Vagina (tissue), 2 donors: Measurements from ENCODE around the gene TMEM140.

Experiments
- CTCF ChIP-seq, 3 experiments: fragments of 450-650 bp in 2 of 3; fragments of 200-600 bp in 1 of 3; sonication (generic) in 1 of 3; IDR thresholded peaks; one replicate each; pipeline ENCODE4 v1.5.1; 2017 to 2019; ENCODE audit warnings: antibody characterized with exemption in 3 of 3, mild to moderate bottlenecking in 2 of 3, moderate library complexity in 2 of 3
- POLR2A ChIP-seq, 2 donors: fragments of 450-650 bp; IDR thresholded peaks; one replicate each; pipeline ENCODE4 v1.6.1; 2017; ENCODE audit warnings: antibody characterized with exemption in 2 of 2, mild to moderate bottlenecking in 2 of 2, moderate library complexity in 2 of 2
- POLR2AphosphoS5 ChIP-seq, 2 donors: sonication (generic); formaldehyde crosslinking; IDR thresholded peaks; one replicate each; pipeline ENCODE4 v1.9.0; 2017; ENCODE audit warnings: antibody characterized with exemption in 2 of 2, mild to moderate bottlenecking in 2 of 2, low read depth in 1 of 2; ENCODE audit not compliant: insufficient read depth in 1 of 2

GRCh38 chr7:135147341-135147898 lies 452 bp upstream of the TMEM140 start:
- TF ChIP-seq CTCF (IDR thresholded peaks at IDR 0.05), result no peak
- TF ChIP-seq POLR2A (IDR thresholded peaks at IDR 0.05), result no peak
- peak in 1 of 2 donors; percentile 11 for TF ChIP-seq POLR2AphosphoS5 (IDR thresholded peaks at IDR 0.05; ENCODE audit: insufficient read depth in 1 of 2, low read depth in 1 of 2)
